Measurements from ENCODE around the gene ARMH1.
"Not testable (repeated sequence)": the region's sequence is repeated elsewhere in the genome, so short reads cannot be mapped to it uniquely, and the experiment has no call there.

The ARMH1 gene

DNA sequence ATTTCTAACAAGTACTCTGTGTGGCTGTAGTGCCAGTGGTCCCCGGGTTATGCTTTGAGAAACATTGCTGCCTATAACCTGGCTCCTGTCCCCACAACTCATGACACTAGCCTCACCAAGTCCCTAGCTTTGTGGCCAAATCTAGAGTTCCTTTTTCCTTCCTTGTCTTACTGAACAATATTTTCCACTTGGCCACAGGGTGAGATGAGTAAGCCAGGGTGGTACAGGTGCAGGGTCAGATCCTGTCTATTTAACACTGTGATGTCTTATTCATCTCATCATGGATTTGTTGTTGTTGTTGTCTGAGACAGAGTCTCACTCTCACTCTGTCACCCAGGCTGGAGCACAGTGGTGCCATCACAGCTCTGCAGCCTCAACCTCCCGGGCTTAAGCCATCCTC lies 18.6 kb downstream of the ARMH1 start:
- DNase-seq: no peak

DNA sequence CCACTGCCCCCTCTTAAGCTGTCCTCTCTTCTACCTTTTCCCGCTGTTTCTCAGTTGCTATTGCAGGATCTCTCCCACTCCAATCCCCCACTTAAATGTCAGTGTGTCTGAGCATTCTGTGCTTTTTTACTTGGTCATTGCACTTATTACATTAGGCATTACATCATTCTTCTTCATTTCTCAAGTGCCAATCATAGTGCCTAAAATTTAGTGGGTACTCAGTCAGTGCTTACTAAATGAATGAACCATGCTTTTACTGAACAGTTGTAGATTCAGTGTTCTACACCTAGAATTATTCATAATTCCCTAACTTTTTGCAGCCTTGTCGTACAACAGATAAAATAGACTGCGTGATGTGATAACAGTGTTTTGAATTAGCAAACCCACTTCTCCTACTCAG lies 19.4 kb downstream of the ARMH1 start:
- no peak for DNase-seq

DNA sequence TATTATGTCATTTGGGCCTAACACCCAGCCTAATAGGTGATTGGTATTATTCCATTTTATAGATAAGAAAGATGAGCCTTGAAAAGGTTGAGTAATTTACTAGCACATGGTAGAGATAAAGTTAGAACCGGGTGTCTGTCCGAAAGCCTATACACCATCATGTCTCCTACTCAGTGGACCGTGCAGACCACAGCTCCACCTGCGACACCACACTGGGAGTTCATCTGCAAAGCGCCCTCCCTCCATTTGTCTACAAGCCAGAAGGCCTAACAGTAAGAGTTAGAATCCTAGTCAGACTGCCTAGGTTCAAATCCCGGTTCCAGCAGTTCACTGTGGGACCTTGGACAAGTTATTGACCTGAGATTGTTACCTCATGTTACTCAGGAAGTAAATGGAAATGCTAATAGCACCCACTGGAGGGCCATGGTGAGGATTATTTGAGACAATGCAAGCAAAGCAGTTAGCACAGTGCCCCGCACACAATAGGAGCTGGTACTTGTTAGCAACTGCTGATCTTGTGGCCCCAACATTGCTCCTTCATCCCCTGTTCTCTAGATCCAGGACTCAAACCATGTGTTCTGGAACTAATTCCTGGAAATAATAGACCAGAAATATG lies 20.5 kb downstream of the ARMH1 start:
- no peak for DNase-seq

DNA sequence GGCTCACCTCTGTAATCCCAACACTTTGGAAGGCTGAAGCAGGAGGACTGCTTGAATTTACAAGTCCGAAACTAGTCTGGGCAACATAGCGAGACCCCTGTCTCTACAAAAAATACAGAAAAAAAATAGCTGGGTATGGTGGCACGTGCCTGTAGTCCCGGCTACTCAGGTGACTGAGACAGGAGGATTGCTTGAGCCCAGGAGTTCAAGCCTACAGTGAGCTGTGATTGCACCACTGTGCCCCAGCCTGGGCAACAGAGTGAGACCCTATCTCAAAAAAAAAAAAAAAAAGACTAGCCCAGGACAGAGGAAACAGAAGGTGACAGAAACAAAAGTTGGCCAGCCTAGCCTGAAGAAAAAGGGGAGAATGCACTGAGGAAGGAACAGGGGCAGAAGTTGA lies 21.2 kb downstream of the ARMH1 start:
- no peak for DNase-seq

DNA sequence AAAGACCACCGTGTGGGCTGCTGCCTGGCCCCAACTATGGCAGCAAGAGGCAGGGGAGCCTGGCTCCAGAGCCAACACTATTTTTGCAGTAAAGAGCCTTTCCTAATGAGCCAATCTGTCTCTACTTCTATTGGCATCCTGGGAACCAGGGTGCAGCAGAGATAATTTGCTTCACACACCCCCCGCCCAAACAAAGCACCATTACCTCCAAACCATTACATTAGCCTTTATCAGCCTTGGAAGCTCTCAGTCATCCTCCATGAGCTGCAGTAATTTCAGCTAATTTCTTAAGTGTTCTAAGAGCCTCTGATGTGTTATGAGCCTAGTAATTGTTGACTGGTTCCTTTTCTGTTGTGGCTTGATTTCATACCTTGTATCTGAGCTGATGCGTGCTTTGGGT lies 21.6 kb downstream of the ARMH1 start:
- no peak for DNase-seq

DNA sequence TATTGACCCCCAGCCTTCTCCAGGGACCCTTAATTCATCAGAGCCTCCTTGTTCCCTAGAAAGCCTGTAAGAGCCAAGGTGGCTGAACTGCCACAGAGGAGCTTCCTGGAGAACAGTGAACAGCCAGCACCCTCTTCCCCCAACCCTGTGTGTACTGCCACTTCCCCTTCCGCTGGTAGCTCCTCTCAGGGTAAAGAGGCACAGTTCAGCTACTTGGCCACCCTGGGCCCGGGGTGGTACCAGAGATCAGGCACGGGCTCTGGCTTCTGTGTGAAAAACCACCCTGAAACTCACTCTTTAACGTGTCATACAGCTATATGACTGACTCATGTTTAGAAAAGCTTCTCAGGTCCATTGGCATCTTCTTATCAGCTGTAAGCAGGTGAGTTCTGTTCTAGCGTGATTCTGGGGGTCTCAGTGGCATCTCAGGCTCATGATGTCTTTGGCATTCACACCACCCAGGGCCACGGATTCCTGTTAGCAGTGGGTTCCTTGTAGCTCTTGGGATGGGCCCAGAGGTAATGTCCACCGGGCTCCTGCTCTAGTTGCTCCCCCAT lies 22.4 kb downstream of the ARMH1 start:
- peak in 1 of 56 donors; percentile 9 for DNase-seq

DNA sequence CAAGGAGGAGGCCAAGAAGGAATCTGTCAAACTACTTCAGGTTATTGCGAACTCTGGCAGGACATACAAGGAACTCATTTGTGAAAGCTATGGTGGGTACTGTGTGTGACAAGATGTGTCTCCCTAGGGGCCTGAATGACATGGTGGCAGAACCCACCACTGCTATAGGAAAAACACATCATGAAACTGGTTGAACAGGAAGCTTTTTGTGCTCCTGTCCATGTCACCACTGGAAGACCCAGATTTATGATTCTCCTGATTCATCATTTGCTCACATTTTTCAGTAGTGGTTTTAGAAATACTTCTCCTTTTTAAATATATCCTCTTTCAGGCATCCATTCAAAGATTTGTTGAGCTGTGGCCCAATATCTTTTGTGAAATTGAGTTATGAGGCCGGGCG lies 23.6 kb downstream of the ARMH1 start:
- DNase-seq: no peak

DNA sequence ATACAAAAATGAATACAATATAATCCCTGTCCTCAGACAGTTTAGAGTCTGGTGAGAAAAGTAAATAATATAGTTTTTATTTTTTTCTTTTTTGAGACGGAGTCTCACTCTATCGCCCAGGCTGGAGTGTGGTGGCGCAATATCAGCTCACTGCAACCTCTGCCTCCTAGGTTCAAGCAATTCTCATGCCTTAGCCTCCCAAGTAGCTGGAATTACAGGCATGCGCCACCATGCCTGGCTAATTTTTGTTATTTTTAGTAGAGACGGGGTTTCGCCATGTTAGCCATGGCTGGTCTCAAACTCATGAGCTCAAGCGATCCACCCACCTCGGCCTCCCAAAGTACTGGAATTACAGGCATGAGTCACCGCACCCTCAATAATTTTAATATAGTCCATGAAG lies 24.9 kb downstream of the ARMH1 start:
- not testable (repeated sequence) for DNase-seq

DNA sequence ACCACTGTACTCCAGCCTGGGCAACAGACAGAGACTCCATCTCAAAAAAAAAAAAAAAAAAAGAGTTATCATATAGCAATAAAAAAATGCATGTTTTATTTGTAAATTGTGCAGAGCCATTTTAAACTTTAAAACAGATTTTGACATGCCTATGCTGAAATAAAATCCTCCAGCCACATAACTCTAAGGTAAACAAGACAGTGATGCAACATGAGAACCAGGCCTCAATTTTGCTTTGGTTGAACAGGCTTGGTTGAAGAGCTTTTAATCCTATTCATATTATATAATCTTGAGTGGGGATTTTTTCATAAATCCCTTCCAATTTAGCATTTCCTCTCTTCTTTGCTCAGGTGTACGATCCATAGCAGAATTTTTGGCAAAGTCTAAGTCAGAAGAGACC lies 26.1 kb downstream of the ARMH1 start:
- DNase-seq: no peak

DNA sequence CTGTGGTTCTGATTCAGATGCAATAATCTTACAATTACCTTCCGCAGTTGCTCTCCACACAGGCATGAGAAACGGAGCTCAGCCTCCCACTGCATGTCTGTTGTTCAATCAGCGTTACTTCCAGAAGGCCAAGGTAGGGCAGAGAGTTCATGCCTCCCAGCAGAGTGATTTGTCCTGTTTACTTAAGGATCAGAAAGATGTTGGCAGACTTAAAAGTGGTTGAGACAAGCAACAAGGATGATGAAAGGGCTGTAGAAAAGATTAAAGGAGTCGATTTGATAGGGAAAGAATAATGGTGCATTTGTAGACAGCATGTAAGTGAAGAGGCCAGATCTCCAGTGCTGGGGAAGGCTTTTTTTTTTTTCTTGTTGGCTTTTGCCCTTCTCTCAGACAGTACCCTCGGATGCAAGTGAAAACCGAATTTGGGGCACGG lies 26.6 kb downstream of the ARMH1 start:
- DNase-seq: no peak

DNA sequence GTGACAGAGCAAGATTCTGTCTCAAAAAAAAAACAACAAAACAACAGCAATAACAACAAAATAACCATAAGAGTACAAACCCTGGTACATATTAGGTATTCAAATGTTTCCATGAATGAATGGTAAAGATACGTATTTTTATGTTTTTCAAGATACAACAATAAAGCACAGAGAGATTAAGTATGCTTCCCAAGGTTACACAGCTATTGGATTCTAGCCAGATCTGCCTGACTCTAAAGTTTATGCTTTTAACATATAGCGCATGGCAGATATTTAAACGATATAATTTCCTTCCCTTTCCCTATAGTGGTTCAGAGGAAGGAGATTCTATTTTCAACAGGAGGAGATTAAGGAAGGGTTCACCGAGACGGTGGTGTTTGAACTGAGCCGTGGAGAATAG lies 31.0 kb downstream of the ARMH1 start:
- no peak for DNase-seq

DNA sequence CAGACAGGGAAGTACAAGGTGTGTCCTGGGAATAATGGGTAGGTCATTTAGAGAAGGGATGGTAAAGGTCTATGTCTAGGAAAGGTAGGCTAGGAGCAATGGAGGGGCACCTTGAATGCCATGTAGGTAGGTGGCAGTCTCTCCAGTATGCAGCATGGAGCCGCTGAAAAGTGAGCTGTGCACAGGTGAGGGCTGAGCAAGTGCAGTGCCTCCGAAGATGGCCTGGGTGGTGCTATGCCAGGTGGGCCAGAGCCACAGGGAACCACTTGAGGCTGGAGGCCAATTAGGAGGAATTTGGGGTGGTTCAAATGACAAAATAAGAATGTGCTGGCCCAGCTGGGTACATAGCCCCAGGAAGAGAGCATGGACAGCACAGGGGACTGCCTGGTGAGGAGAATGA lies 31.4 kb downstream of the ARMH1 start:
- DNase-seq: no peak

DNA sequence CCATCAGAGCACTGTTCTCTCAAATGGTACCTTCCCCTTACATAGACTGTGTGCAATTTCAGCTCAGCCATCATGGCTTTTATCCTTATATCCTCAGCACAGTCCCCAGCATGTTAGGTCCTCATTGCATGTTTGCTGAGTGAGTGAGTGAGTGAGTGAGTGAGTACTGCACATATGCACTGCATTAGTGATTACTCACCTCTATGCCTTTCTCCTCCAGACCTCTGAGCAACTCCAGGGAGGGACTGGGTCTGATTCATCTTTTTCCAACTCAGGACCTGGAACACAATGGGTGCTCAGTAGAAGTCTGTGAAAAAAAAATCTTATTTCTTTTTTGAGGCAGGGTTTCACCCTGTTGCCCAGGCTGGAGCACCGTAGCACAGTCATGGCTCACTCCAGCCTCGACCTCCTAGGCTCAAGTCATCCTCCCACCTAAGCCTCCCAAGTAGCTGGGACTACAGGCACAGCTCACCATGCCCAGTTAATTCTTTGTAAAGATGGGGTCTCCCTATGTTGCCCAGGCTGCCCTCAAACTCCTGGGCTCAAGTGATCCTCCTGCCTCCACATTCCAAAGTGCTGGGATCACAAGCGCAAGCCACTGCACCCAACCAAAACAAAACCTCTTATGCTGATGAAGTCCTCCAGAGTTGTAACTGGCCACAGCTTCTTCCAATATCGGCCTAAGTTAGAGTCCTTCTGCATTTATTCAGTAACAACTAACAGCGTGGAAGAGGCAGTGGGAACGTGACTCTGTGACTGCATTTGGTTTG lies 32.8 kb downstream of the ARMH1 start:
- no peak for DNase-seq

DNA sequence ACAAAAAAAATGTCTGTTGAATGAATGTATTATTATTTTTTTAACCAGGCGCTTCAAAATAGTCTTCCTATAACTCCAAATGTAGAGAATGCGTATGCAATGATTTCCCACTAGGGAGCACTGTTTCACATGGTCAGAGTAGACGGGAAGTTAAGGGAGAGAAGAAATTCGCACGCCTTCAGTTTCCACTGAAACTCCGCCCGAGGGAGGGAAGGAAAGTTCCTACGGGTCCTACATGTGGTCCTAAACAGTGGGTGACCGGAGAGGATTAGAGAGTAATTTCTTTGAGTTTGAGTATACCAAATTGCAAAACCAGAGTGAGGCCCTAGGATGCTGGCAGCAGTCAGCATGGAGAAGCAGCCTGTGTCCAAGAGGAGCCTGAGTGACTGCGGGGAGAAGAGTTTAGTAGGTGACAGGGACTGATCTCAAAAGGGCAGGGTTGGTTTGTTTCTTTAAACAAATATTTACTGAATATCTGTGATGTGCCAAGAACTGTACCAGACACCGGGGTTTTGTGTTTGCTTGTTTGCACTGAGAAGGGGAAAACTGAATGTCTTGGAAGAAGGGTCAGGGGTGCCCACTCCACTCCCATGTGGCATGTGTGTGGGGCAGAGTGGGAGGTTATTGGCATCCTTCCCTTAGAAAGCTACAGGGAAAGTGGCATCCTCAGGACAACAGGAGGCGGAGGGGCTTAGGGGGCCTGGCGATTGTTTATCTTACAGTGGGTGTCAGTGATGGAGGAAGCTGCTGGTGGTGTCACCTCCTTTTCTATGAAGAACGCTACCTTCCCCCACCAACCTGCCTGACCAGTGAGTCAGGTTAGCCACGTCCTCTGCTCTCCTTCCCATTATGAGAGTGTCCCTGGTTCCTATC lies 33.7 kb downstream of the ARMH1 start:
- DNase-seq: peak in 4 of 56 donors; percentile 6 to 51 (median 16)

DNA sequence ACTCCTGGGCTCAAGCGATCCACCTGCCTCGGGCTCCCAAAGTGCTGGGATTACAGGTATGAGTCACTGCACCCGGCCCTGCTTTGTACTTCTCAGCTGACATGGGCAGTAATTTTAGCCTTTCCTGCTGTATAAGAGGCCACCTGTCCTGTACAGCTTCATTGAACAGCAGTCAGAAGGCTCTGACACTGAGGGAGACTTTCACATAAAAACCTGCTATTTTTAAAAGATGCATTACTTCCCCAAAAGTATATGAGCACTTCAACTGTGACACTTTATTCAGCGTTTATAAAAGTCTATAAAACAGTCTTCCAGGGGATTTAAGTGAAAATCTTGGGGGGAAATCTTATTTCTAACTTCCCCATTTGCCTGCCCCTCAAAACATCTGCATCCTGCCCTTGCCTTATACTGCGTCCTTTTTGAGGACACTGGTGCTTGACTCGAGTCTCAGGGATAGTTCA lies 38.8 kb downstream of the ARMH1 start:
- no peak for DNase-seq

DNA sequence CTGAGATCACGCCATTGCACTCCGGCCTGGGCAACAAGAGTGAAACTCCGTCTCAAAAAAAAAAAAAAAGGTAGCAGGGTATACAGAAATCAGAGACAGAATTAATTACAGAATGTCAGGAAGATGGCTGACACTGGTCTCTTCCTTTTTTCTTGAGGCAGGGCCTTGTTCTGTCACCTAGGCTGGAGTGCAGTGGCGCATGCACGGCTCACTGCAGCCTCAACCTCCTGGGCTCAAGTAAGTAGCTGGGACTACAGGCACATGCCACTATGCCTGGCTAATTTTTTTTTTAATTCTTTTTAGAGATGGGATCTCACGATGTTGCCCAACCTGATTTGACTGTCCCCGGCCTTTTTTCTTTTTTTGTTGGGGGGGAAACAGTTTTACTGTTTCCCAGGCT lies 40.0 kb downstream of the ARMH1 start:
- DNase-seq: no peak

DNA sequence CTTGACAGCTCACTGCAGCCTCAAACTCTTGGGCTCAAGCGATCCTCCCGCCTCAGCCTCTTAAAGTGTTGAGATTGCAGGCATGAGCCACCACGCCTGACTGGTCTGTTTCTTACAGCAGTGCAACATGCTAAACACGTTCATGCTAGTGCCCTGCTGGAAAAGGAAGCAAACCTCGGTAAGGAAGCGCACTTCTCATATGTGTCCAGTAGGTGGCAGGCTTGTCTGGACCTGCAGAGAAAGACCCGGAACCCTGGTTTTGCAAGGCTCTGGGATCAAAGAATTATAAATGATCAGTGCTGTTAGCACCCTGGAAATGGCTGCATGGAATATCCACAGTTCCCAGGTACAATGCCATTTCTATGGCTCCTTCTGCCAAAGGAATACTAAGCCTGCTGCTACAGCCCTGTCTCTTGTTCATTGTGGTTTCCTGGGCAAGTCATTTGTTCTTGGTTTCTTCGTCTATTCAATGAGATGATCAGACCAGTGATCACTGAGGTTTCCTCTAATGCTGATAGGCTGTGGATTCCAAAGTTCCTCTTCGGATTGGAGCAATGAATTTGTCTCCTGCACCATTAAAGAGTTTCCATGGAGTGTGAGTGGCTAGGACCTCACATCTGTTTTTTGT lies 40.5 kb downstream of the ARMH1 start:
- DNase-seq: peak in 46 of 56 donors; percentile 6 to 82 (median 38)

DNA sequence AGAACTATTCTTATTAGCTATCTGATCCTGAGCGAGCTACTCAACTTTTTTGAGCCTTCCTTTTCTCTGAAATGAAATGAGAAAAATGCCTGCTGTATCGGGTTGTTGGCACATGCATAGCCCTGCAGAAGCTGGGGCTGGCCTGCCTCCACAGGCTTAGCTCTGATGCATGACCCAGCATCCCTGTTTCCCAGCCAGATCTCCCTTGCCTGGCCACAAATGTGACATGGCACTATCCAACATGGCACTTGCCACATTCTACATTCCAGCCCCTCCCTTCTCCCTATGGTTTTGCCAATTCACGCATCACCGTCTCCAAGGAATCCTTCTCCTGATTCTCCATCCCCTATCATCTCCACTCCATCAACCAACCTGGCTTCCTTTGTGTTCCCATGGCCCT lies 42.6 kb downstream of the ARMH1 start:
- DNase-seq: no peak

DNA sequence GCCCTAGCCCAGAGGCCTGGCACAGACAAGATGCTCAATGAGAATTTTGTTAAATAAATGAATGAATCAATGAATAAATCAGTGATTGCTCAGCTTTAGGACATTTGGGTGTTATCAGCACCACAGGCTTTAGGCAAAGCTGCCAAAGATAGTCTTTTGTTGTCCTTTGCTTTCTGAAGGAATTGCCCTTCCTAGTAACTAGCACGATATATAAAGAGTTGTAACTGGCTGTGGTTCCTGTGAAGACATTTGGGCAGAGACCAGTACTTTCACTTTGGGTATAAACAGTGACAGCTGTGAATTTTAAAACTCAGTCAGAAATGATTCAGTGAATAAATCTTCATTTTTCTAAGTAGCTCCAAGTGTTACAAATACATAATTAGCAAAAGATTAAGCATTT lies 43.1 kb downstream of the ARMH1 start:
- no peak for DNase-seq

DNA sequence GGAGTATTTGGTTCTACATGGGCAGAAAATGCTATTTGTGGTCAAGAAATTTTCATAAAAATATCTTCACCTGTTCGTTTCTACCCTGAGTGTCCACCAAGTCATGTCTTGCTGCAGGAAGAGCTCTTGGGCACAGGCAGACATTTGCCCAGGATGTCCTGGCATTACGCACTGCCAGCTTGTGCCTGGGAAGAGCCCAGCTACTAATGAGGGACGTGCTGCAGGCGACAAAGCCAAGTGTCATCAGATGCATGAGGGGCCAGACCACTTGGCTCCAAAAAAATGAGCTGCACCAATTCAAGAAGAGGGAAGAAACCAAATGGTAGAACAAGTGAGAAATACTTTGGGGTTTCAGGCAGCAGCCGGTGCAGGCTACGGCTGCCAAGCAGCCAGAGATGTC lies 43.6 kb downstream of the ARMH1 start:
- no peak for DNase-seq

DNA sequence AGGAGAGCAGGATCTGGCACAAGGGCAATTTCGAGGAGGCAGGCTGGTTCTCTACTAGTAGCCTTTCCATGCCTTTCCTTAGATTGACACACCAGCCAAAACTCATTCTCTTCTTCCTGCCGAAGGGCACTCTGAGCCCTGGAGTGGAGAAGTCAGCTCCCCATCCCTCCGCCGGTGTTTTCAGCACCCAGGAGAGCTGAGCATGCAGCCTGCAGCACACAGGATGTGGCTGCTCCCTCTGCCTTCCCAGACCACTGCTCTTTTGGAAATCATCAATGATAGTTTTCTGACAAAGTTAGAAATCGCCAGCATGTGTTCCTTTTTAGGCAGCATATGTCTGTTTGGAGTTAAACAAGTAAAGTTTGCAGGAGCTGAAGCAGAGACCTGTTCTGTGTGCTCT lies 44.8 kb downstream of the ARMH1 start:
- DNase-seq: no peak
